HepG2 (cell line): ENCODE measurements around the gene WSCD2. TPM values are rescaled to one million over a fixed set of nuclear protein-coding genes. Genes with fewer than 3 reads are reported as not detected.

Experiments used
- ATAC-seq: fragments of 200-7000 bp; cut with Tn5 transposase; 3 replicates; pipeline ENCODE4 v1.9.1; 2020; ENCODE audit warnings: mild to moderate bottlenecking, moderate library complexity
- BruUV-seq: library from RNA; stranded (reverse); fragments of 400-500 nt; replicated peaks from 2 replicates; lab custom pipeline; 2021; lab: Mats Ljungman, UMichigan
- CTCF ChIA-PET: fragments of 300-600 bp; formaldehyde crosslinking; extraction: SDS; loops from one replicate; lab custom pipeline; 2021; ENCODE audit warnings: low total read pairs, inconsistent platforms, low intra/inter-chr PET ratio; lab: Yijun Ruan, JAX
- POLR2A ChIA-PET: fragments of 350-600 bp; sonication (Branson Sonifier 250); formaldehyde crosslinking; loops from one replicate; lab custom pipeline; 2020; ENCODE audit warnings: antibody characterized with exemption, inconsistent platforms; lab: Yijun Ruan, JAX
- DNase-seq: peaks from one replicate; pipeline ENCODE4 v3.0.0-alpha.2; 2015; ENCODE audit warnings: low spot score
- FAIRE-seq: peaks from 3 replicates; lab custom pipeline; 2011; peaks lifted over from hg19 to GRCh38; lab: Jason Lieb, UNC
- H2AFZ ChIP-seq: one replicate; pipeline ENCODE4 v1.6.1; 2011; ENCODE audit warnings: low read length, inconsistent platforms
- H3K27ac ChIP-seq: fragments of 300-600 bp; 3 replicates; pipeline ENCODE4 v1.8.0; 2011; ENCODE audit warnings: mixed run types, mild to moderate bottlenecking, mixed read lengths, low read length, inconsistent platforms; ENCODE audit not compliant: insufficient read depth; ENCODE audit errors: extremely low read length
- H3K27me3 ChIP-seq, 2 experiments: fragments of 200-600 bp in 1 of 2; 2 replicates in 1 of 2; 3 replicates in 1 of 2; pipeline versions ENCODE4 v1.6.0 to v1.8.0; 2011; ENCODE audit warnings: low read length in 2 of 2, mild to moderate bottlenecking in 2 of 2, moderate library complexity in 2 of 2, inconsistent platforms in 1 of 2; ENCODE audit not compliant: insufficient read depth in 2 of 2, control insufficient read depth in 1 of 2
- H3K36me3 ChIP-seq, 2 experiments: fragments of 200-600 bp in 1 of 2; replicated peaks in 1 of 2; 2 replicates in 1 of 2; 3 replicates in 1 of 2; pipeline versions ENCODE4 v1.5.1 to v1.8.0; 2011; ENCODE audit warnings: low read length in 2 of 2, inconsistent platforms in 1 of 2; ENCODE audit not compliant: insufficient read depth in 2 of 2, control insufficient read depth in 1 of 2
- H3K4me1 ChIP-seq: 2 replicates; pipeline ENCODE4 v1.5.1; 2012; ENCODE audit warnings: low read length, inconsistent platforms; ENCODE audit not compliant: insufficient read depth
- H3K4me2 ChIP-seq: 2 replicates; pipeline ENCODE4 v1.6.0; 2011; ENCODE audit warnings: low read depth, low read length, inconsistent platforms
- H3K4me3 ChIP-seq, 3 experiments: fragments of 200-600 bp in 1 of 3; sonication (generic), shearing (Covaris generic) in 1 of 3; replicated peaks in 1 of 3; 2 replicates each; pipeline ENCODE4 v1.5.1; 2011 to 2016; ENCODE audit warnings: low read length in 3 of 3, inconsistent platforms in 2 of 3, low read depth in 2 of 3, mild to moderate bottlenecking in 2 of 3, control low read depth in 1 of 3, mixed read lengths in 1 of 3; ENCODE audit not compliant: insufficient read depth in 1 of 3
- H3K79me2 ChIP-seq: one replicate; pipeline ENCODE4 v1.6.1; 2011; ENCODE audit warnings: low read length, inconsistent platforms; ENCODE audit not compliant: insufficient read depth
- H3K9ac ChIP-seq: 2 replicates; pipeline ENCODE4 v1.6.0; 2011; ENCODE audit warnings: mild to moderate bottlenecking, low read depth, low read length, inconsistent platforms; ENCODE audit not compliant: insufficient read depth
- H3K9me3 ChIP-seq: 2 replicates; pipeline ENCODE4 v1.5.1; 2012; ENCODE audit warnings: mild to moderate bottlenecking, low read length
- H4K20me1 ChIP-seq: 2 replicates; pipeline ENCODE4 v1.6.0; 2011; ENCODE audit warnings: inconsistent platforms, mild to moderate bottlenecking, low read length, moderate library complexity; ENCODE audit not compliant: insufficient read depth
- GLI4 ChIP-seq: sonication (generic); formaldehyde crosslinking; IDR thresholded peaks from 2 replicates; pipeline ENCODE4 v1.5.1; 2020; ENCODE audit warnings: missing genetic modification reagents, mild to moderate bottlenecking, moderate library complexity, borderline replicate concordance
- KDM1A ChIP-seq: IDR thresholded peaks from 2 replicates; pipeline ENCODE4 v1.6.1; 2016; ENCODE audit warnings: missing compliant biosample characterization
- MTA1 ChIP-seq: sonication (generic); formaldehyde crosslinking; IDR thresholded peaks from 2 replicates; pipeline ENCODE4 v1.4.0; 2020; ENCODE audit warnings: missing genetic modification reagents, mild to moderate bottlenecking, borderline replicate concordance
- RCOR2 ChIP-seq: IDR thresholded peaks from 2 replicates; pipeline ENCODE4 v1.6.1; 2016; ENCODE audit warnings: missing biosample characterization, missing genetic modification reagents
- RFX3 ChIP-seq: IDR thresholded peaks from 2 replicates; pipeline ENCODE4 v1.6.1; 2016; ENCODE audit warnings: missing biosample characterization, missing genetic modification reagents
- SMARCC2 ChIP-seq: fragments of 450-650 bp; IDR thresholded peaks from 2 replicates; pipeline ENCODE4 v1.6.1; 2017; ENCODE audit warnings: antibody characterized with exemption, mild to moderate bottlenecking
- SOX5 ChIP-seq: IDR thresholded peaks from 2 replicates; pipeline ENCODE4 v1.6.1; 2016; ENCODE audit warnings: borderline replicate concordance
- TBX2 ChIP-seq: sonication (generic); formaldehyde crosslinking; IDR thresholded peaks from 2 replicates; pipeline ENCODE4 v1.5.0; 2020; ENCODE audit warnings: missing genetic modification reagents, mild to moderate bottlenecking, borderline replicate concordance
- THAP11 ChIP-seq: IDR thresholded peaks from 2 replicates; pipeline ENCODE4 v1.6.1; 2016; ENCODE audit warnings: missing biosample characterization, missing genetic modification reagents
- ZNF282 ChIP-seq: fragments of 450-650 bp; IDR thresholded peaks from 2 replicates; pipeline ENCODE4 v1.6.1; 2018; ENCODE audit not compliant: partially characterized antibody
- ZNF326 ChIP-seq: sonication (generic); formaldehyde crosslinking; IDR thresholded peaks from 2 replicates; pipeline ENCODE4 v1.4.0; 2020; ENCODE audit warnings: missing genetic modification reagents, borderline replicate concordance
- ZNF639 ChIP-seq: conservative IDR thresholded peaks from 2 replicates; pipeline ENCODE4 v1.6.1; 2018; ENCODE audit warnings: missing genetic modification reagents
- WGBS: methylation state at CpG from one replicate; pipeline ENCODE4 v1.1.6; 2017; ENCODE audit warnings: low lambda C conversion rate; 5-methylcytosine and 5-hydroxymethylcytosine counted together
- in situ Hi-C: cut with HindIII; loops from 2 replicates; pipeline ENCODE4 v1.10.0; 2017; ENCODE audit warnings: low pct_unique_long_range_greater_than_20kb; ENCODE audit not compliant: extremely low pct_ligation_motif_present
- intact Hi-C: fragments of 100-400 bp; cut with micrococcal nuclease; formaldehyde crosslinking; loops from one replicate; pipeline ENCODE4 v1.10.0; 2022; ENCODE audit not compliant: unreplicated experiment
- polyA plus RNA-seq, 8 experiments: library from polyadenylated mRNA; depleted of rRNA in 3 of 8; stranded (reverse) in 7 of 8; unstranded in 1 of 8; fragments of >200 nt; fragmentation: Illumina TruSeq in 4 of 8; extraction: Trizol in 4 of 8; gene quantifications; 2 replicates each; pipeline versions ENCODE4 v1.2.1 to v1.2.3, GENCODE V29; 2011 to 2016; ENCODE audit warnings: low read depth in 4 of 8, missing spikeins in 1 of 8, mixed read lengths in 1 of 8; ENCODE audit not compliant: insufficient read depth in 1 of 8
- total RNA-seq, 5 experiments: library from RNA; depleted of rRNA; stranded (reverse); fragments of >200 nt; fragmentation: Illumina TruSeq; extraction: Trizol; gene quantifications; 2 replicates each; pipeline ENCODE4 v1.2.3, GENCODE V29; 2016; ENCODE audit warnings: low read depth in 1 of 5
- TF ChIP-seq, protein P1 (sequence below): sonication (generic); formaldehyde crosslinking; IDR thresholded peaks from 2 replicates; pipeline ENCODE4 v1.5.1; 2020; ENCODE audit warnings: mild to moderate bottlenecking, missing genetic modification reagents, borderline replicate concordance
- TF ChIP-seq, protein P2 (sequence below): fragments of 450-650 bp; IDR thresholded peaks from 2 replicates; pipeline ENCODE4 v1.6.1; 2017
- TF ChIP-seq, protein P3 (sequence below): sonication (generic); formaldehyde crosslinking; IDR thresholded peaks from 2 replicates; pipeline ENCODE4 v1.8.1; 2023; ENCODE audit warnings: mild to moderate bottlenecking, moderate library complexity, missing genetic modification reagents
- TF ChIP-seq, protein P4 (sequence below), 2 experiments: sonication (generic) in 1 of 2; formaldehyde crosslinking in 1 of 2; IDR thresholded peaks; 2 replicates each; pipeline versions ENCODE4 v1.5.1 to v1.6.1; 2011 to 2020; ENCODE audit warnings: borderline replicate concordance in 1 of 2, low read depth in 1 of 2, low read length in 1 of 2, mild to moderate bottlenecking in 1 of 2, missing genetic modification reagents in 1 of 2, moderate library complexity in 1 of 2

WSCD2 gene
- total and polyA plus RNA-seq, 2 of the 13 experiments (the other 11 are each of a cell fraction or from before 2014, with no cell fraction given), result not detected

GRCh38 chr12:108103517-108103916 lies 25.6 kb upstream of the WSCD2 start:
- in situ Hi-C loops, result no loop called here
- intact Hi-C loops, result no loop called here
- H3K4me2 ChIP-seq, result no peak overlapping the region
- TF ChIP-seq ZNF326 (CRISPR knock-in tag) (no peak), GLI4 (CRISPR knock-in tag) (no peak), ZNF282 (no peak), RFX3 (no peak), RCOR2 (no peak), SOX5 (CRISPR knock-in tag) (no peak), KDM1A (CRISPR knock-in tag) (no peak), SMARCC2 (no peak), TBX2 (CRISPR knock-in tag) (no peak), ZNF639 (CRISPR knock-in tag) (no peak), MTA1 (CRISPR knock-in tag) (no peak), THAP11 (no peak)
- TF ChIP-seq, protein P1, sequence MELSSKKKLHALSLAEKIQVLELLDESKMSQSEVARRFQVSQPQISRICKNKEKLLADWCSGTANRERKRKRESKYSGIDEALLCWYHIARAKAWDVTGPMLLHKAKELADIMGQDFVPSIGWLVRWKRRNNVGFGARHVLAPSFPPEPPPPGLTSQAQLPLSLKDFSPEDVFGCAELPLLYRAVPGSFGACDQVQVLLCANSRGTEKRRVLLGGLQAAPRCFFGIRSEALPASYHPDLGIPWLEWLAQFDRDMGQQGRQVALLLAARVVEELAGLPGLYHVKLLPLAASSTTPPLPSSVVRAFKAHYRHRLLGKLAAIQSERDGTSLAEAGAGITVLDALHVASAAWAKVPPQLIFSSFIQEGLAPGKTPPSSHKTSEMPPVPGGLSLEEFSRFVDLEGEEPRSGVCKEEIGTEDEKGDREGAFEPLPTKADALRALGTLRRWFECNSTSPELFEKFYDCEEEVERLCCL (CRISPR knock-in tag), result no peak
- TF ChIP-seq, protein P2, sequence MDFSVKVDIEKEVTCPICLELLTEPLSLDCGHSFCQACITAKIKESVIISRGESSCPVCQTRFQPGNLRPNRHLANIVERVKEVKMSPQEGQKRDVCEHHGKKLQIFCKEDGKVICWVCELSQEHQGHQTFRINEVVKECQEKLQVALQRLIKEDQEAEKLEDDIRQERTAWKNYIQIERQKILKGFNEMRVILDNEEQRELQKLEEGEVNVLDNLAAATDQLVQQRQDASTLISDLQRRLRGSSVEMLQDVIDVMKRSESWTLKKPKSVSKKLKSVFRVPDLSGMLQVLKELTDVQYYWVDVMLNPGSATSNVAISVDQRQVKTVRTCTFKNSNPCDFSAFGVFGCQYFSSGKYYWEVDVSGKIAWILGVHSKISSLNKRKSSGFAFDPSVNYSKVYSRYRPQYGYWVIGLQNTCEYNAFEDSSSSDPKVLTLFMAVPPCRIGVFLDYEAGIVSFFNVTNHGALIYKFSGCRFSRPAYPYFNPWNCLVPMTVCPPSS, result no peak
- TF ChIP-seq, protein P3, sequence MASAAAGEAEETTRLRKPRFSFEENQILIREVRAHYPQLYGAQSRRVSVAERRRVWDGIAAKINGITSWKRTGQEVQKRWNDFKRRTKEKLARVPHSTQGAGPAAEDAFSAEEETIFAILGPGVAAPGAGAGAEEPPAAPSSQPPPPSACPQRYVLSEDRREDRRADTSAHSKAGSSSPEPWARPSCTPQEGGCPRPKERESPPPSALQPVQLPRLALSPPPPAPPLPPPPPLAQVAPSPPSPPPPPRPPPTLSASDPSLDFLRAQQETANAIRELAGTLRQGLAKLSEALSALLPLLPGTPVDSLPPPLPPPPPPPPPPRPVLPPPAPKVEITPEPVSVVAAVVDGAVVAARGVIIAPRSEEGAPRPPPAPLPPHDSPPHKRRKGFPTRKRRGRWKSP (CRISPR knock-in tag), result no peak
- TF ChIP-seq, protein P4, sequence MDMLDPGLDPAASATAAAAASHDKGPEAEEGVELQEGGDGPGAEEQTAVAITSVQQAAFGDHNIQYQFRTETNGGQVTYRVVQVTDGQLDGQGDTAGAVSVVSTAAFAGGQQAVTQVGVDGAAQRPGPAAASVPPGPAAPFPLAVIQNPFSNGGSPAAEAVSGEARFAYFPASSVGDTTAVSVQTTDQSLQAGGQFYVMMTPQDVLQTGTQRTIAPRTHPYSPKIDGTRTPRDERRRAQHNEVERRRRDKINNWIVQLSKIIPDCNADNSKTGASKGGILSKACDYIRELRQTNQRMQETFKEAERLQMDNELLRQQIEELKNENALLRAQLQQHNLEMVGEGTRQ (IDR thresholded peaks at IDR 0.05; ENCODE audit: low read depth, low read length), result no peak
- TF ChIP-seq, protein P4 (CRISPR knock-in tag; IDR thresholded peaks at IDR 0.05; ENCODE audit: borderline replicate concordance), result no peak

More at GRCh38 chr12:108103517-108103916, 25.6 kb upstream of the WSCD2 start:
- FAIRE-seq (no peak), DNase-seq (no peak), ATAC-seq (no peak)
- BruUV-seq, result no TSS peak
- H3K9me3 ChIP-seq, result no peaks in the 10 kb centered on the region
- H3K4me1 ChIP-seq, result no peaks in the 10 kb centered on the region
- no peak overlapping the region for H3K4me3 ChIP-seq
- no peak overlapping the region for H3K9ac ChIP-seq
- H3K27ac ChIP-seq, result no peak overlapping the region
- H4K20me1 ChIP-seq, result no peaks in the 10 kb centered on the region
- CTCF ChIA-PET, result no interaction called here
- no peak overlapping the region for H2AFZ ChIP-seq
- POLR2A ChIA-PET, result no interaction called here
- peaks cover 0 to 3% of the 10 kb centered on the region in 2 experiments; a peak in 1 of 5 replicates for H3K27me3 ChIP-seq
- 25% methylated on average over 3 of the region's 3 CpGs for WGBS
- H3K79me2 ChIP-seq, result no peaks in the 10 kb centered on the region
- H3K36me3 ChIP-seq, result no peaks in the 10 kb centered on the region
